Breast epithelium (tissue), 3 donors: ENCODE results near the gene TRIM38.

Source experiments
- POLR2A ChIP-seq: fragments of 450-650 bp; IDR thresholded peaks from one replicate; pipeline ENCODE4 v1.6.1; 2016; ENCODE audit warnings: antibody characterized with exemption, mild to moderate bottlenecking, moderate library complexity
- POLR2AphosphoS5 ChIP-seq, 3 donors: sonication (generic); formaldehyde crosslinking; IDR thresholded peaks; one replicate each; pipeline ENCODE4 v1.6.1; 2017; ENCODE audit warnings: antibody characterized with exemption in 3 of 3
- TF ChIP-seq, protein P1 (sequence below), 3 donors: fragments of 450-650 bp; IDR thresholded peaks; one replicate each; pipeline ENCODE4 v1.5.1; 2016 to 2017; ENCODE audit warnings: antibody characterized with exemption in 3 of 3, mild to moderate bottlenecking in 3 of 3, moderate library complexity in 3 of 3

DNA sequence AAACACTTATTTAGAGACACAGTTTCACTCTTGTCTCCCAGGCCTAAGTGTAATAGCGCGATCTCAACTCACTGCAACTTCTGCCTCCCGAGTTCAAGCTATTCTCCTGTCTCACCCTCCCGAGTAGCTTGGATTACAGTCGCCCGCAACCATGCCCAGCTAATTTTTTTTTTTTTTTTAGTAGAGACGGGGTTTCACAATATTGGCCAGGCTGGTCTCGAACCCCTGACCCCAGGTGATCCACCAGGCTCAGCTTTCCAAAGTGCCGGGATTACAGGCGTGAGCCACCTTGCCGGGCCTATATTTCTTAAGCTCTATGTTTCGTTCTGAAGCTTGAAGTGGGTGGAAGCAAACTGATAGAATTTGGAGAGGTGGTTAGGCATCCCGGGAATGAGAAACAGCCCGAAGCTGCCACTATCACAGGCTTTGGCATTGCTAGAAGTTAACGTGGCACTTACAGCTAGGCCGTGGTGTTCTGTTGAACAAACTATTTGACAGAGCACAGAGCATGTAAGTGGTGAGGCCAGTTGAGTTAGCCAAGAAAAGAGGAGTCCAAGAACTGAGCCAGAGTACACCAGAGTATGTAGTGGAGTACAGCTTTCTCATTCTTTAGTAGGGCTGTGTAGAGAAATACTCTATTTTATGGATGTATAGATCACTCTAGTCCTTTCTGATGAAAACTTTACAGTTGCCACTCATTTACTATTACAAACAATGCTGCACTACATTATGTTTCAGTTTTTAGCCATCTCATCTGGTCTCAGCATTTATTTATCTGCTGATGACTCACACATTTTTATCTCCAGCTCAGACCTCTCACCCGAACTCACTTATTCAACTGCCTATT is 62.7 kb downstream of the TRIM38 start:
- TF ChIP-seq, protein P1, sequence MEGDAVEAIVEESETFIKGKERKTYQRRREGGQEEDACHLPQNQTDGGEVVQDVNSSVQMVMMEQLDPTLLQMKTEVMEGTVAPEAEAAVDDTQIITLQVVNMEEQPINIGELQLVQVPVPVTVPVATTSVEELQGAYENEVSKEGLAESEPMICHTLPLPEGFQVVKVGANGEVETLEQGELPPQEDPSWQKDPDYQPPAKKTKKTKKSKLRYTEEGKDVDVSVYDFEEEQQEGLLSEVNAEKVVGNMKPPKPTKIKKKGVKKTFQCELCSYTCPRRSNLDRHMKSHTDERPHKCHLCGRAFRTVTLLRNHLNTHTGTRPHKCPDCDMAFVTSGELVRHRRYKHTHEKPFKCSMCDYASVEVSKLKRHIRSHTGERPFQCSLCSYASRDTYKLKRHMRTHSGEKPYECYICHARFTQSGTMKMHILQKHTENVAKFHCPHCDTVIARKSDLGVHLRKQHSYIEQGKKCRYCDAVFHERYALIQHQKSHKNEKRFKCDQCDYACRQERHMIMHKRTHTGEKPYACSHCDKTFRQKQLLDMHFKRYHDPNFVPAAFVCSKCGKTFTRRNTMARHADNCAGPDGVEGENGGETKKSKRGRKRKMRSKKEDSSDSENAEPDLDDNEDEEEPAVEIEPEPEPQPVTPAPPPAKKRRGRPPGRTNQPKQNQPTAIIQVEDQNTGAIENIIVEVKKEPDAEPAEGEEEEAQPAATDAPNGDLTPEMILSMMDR (IDR thresholded peaks at IDR 0.05) = no peak
- TF ChIP-seq POLR2A (no peak), POLR2AphosphoS5 (IDR thresholded peaks at IDR 0.05) (no peak)
